ENCODE data around the gene SYT2. TPM values are rescaled to one million over a fixed set of nuclear protein-coding genes. Genes with fewer than 3 reads are reported as not detected.
A peak's percentile ranks its signal among the peaks of the same experiment; 100 is the strongest.

The SYT2 gene
- total RNA-seq, 1 donor from 2014 or later = 3.1 TPM

- peaks cover 8% of the 10 kb centered on the region for H3K4me1 Mint-ChIP-seq
- DNase-seq (ENCODE audit: low spot score in 2 of 2, unreplicated experiment in 2 of 2) = no peak
- H3K4me3 Mint-ChIP-seq = no peak overlapping the region
- peak overlapping the region; percentile 36 for H3K27ac Mint-ChIP-seq
- no peaks in the 10 kb centered on the region for H3K36me3 Mint-ChIP-seq
- H3K27me3 Mint-ChIP-seq (ENCODE audit: low read depth) = peaks cover 16% of the 10 kb centered on the region
- TF ChIP-seq CTCF (IDR thresholded peaks at IDR 0.05; ENCODE audit: unreplicated experiment) = no peak
- peaks cover 4% of the 10 kb centered on the region for H3K9me3 Mint-ChIP-seq
These were observed 38.9 kb downstream of the SYT2 start for GRCh38 chr1:202671399-202671798.

DNA sequence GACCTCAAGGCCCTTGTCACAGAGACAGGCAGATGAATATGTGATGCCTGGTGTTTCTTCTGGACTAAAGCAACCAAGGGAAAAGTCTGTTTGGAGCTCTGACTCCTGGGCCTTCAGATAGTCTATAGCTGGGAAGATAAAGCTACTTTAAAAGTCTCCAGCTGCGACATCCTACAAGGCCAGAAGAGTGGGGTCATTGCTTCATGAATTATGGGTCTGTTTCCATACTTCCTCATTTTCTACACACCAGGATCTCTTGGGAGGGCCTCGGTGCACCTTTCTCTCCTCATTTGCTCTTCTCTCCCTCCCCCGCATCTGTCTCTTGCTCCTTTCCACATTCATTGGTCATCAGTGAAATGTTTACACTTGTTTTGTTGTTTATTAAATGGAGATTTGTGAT is 44.8 kb downstream of the SYT2 start:
- DNase-seq (ENCODE audit: low spot score in 2 of 2, unreplicated experiment in 2 of 2) = no peak
- Mint-ChIP-seq H3K9me3 (no peaks in the 10 kb centered on the region), H3K36me3 (no peaks in the 10 kb centered on the region), H3K4me1 (no peaks in the 10 kb centered on the region), H3K27me3 (ENCODE audit: low read depth) (peaks cover 41% of the 10 kb centered on the region), H3K4me3 (no peak overlapping the region), H3K27ac (no peak overlapping the region)
- TF ChIP-seq CTCF (IDR thresholded peaks at IDR 0.05; ENCODE audit: unreplicated experiment) = no peak

DNA sequence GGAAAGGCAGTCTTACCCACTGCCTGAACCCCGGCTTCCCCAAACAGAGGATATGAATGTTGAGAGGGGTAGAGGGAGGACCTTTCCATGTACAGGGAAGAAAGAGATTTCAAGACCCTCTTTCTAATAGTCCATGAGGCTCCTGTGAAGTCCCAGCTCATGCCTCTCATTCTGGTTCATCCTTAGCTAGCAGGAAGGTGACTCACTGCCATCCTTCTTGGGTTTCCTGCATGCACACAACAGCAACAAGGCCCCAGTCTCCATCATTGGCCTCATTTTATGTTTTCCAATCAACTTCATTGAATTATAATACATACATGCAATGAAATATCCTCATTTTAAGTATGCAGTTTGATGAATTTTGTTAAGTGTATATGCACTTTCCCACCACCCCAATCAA is 46.2 kb downstream of the SYT2 start:
- no peaks in the 10 kb centered on the region for H3K4me1 Mint-ChIP-seq
- no peaks in the 10 kb centered on the region for H3K36me3 Mint-ChIP-seq
- no peak overlapping the region for H3K4me3 Mint-ChIP-seq
- H3K27me3 Mint-ChIP-seq (ENCODE audit: low read depth) = peaks cover 54% of the 10 kb centered on the region
- DNase-seq (ENCODE audit: low spot score in 2 of 2, unreplicated experiment in 2 of 2) = no peak
- no peak overlapping the region for H3K27ac Mint-ChIP-seq
- no peak for TF ChIP-seq CTCF (IDR thresholded peaks at IDR 0.05; ENCODE audit: unreplicated experiment)
- no peaks in the 10 kb centered on the region for H3K9me3 Mint-ChIP-seq

GRCh38 chr1:202663131-202663530 is 47.1 kb downstream of the SYT2 start:
- no peaks in the 10 kb centered on the region for H3K4me1 Mint-ChIP-seq
- no peak overlapping the region for H3K4me3 Mint-ChIP-seq
- H3K36me3 Mint-ChIP-seq = no peaks in the 10 kb centered on the region
- H3K9me3 Mint-ChIP-seq = no peaks in the 10 kb centered on the region
- TF ChIP-seq CTCF (IDR thresholded peaks at IDR 0.05; ENCODE audit: unreplicated experiment) = no peak
- peaks cover 63% of the 10 kb centered on the region for H3K27me3 Mint-ChIP-seq (ENCODE audit: low read depth)
- no peak for DNase-seq (ENCODE audit: low spot score in 2 of 2, unreplicated experiment in 2 of 2)
- no peak overlapping the region for H3K27ac Mint-ChIP-seq

DNA sequence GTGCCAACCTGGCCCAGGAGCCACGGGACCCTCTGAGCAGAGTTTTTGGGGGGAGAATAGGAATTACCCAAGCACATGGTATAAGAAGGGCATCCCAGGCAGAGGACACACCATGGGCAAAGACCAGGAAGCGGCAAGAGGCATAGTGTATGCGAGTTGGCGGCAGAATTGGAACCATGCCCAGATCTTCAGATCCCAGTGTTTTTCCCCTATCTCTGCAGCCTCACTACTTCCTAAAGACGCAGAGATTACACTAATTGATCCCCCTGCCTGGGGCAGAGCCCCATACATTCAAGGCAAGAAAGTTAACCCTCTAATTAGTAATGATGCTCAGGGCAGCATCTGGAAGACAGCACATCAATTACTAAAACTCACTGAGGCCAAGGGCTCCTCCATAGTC is 48.2 kb downstream of the SYT2 start:
- H3K27me3 Mint-ChIP-seq (ENCODE audit: low read depth) = peaks cover 70% of the 10 kb centered on the region
- H3K36me3 Mint-ChIP-seq = no peaks in the 10 kb centered on the region
- no peaks in the 10 kb centered on the region for H3K9me3 Mint-ChIP-seq
- TF ChIP-seq CTCF (IDR thresholded peaks at IDR 0.05; ENCODE audit: unreplicated experiment) = no peak
- no peaks in the 10 kb centered on the region for H3K4me1 Mint-ChIP-seq
- H3K27ac Mint-ChIP-seq = no peak overlapping the region
- DNase-seq (ENCODE audit: low spot score in 2 of 2, unreplicated experiment in 2 of 2) = no peak
- H3K4me3 Mint-ChIP-seq = no peak overlapping the region
